ENCODE results near the gene PRSS33.
A peak's percentile ranks its signal among the peaks of the same experiment; 100 is the strongest.

The PRSS33 gene

DNA sequence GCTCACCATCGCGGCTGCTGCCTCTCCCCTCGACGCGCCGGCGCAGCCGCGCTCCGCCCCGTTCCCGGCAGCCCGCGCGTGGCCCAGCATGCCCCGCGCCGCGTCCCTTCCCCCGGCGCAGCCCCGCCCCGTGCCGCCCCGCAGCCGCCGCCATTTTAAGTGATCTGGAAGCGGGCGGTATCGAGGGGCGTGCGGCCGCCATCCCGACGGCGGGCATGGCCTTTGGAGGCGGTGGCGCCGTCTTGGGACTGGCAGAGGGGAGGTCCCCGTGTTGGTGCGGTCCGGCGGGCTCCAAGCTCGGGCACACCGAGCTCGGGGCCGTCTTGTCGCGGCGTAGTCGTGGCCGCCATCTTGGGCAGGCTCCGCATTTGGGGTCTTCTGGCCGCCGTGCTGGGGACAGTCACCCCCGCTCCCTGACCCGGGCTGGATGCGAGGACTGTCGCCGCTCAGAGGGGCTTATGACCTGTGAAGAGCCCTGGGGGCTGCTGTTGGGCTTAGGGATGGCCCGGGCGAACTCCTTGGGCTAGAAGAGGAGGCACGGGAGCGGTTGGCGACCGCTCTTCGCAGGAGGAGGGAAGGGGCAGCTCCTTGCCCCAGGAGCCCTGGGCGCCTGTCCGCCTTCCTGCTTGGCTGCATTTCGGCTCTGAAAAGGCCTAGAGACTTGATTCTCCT, 10.0 kb downstream of the PRSS33 start, which contains the start of gene ELOB:
Gene ELOB, minus strand, starts transcription at position 50 of the 672 bp plus-strand sequence. Its CDS starts 41 bp downstream, at position 9.
- FAIRE-seq (peak; percentile 85), DNase-seq (ENCODE audit: low spot score) (peak; percentile 98)

- FAIRE-seq = no peak
- peak; percentile 32 for DNase-seq (ENCODE audit: low spot score)
These were observed 10.7 kb downstream of the PRSS33 start for GRCh38 chr16:2776500-2777139.

GRCh38 chr16:2775765-2776499, 11.4 kb downstream of the PRSS33 start:
- FAIRE-seq (no peak), DNase-seq (ENCODE audit: low spot score) (no peak)

- FAIRE-seq = no peak
- DNase-seq (ENCODE audit: low spot score) = no peak
These were observed 12.1 kb downstream of the PRSS33 start for GRCh38 chr16:2775131-2775716.

DNA sequence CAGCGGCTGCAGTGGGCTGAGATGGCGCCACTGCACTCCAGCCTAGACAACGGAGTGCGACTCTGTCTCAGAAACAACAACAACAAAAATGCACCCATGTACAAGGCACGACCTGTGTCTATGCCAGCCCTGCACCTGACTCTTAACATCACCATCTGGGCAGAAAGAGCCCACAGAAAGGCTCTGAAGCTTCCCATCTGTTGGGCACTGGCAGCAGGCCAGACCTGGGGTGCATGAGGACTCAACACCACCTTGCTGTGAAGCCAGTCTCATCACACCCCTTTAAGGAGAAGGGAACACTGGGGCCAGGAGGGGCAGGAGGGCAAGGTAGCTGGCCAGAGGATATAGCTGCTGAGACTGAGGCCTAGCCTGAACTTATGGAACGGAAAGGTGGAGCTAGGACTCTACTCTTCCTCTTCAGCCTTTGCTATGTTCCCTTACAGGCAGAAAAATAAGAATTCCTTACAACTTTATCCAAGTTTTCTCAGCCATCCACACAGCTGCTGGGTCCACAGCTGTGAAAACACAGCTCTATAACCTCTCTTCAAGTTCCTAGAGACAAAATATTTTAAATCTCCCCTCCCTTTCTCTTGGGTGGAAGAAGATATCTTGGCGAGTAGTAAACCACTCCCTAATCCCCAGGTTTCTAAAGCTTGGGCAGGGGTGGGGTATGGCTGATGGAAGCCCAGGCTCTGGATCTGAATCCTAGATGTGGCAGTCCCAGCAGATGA, 13.0 kb downstream of the PRSS33 start:
- FAIRE-seq = no peak
- DNase-seq (ENCODE audit: low spot score) = no peak

DNA sequence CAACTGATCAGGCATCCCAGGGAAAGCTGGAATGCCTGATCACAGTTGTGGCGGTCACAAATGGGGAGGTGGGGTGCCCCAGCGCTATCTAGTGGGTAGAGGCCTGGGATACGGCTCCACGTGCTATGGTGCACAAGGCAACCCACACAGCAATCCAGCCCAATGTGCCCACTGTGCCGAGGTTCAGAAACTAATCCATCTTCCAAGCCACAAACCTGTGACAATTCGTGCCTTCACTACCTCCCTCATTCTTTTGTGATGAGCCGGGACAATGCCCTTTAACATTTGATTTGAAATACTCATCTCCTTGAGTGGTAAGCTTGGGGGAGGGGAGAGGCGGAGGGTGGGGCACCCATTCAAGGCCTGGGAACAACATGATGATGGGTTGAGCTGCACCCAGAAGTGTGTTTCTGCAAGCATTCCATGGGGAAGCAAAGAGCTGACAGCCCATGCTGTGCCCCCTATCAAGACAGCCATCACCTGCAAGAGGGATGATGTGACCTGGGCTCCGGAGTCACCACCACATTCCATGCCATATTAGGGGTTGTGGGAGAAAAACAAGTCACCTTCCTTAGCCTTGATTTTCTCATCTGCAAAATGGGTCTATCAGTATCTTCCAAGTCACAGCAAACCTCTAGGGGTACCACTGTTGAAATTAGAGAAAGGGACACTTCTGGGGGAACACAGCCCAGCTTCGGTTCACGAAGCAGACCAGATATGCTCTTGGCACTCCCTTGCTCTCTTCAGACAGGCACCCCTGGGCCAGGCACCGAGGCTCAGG, 14.0 kb downstream of the PRSS33 start:
- DNase-seq (ENCODE audit: low spot score) = no peak

DNA sequence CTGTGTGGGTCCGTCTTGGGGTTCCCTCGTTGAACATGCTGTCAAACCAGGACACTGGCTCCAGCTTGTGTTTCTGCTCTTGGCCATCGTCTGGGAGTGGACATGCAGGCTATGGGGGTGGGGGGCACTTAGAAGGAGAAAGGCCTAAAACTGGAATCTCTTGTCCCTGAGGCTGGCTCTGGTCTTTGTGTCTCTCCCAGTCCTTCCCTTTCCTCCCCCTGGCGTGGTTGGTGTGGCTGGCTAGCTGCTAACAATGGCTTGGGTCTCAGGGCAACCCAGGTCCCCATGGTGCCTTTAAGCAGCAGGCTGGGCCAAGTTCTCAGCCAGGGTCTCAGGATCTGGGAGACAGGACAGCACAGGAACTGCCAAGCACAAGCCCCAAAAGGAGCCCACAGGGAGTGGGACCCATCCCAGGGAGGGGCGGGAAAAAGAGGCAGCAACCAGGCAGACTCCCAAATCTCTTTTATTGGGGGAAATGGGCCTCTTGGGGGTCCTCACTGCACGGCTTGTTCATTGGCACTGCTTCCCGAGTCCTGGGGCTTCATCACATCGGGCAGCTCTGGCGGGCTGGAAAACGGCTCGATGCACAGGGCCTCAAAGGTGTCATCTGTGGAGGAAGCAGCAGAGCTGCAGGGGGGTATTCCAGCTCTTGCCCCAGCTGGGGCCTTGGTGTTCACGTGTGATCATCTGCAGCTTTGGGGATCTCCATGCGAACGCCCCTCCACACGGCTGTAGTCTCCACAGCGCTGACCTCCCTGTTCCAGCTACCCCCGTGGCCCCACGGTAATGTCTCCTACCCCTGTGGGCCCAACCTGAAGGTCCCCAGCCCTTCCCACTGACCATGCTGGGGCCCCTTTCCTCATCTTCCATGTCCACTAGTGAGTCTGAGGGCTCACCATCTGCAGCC, 15.6 kb downstream of the PRSS33 start:
- DNase-seq (ENCODE audit: low spot score) (no peak), FAIRE-seq (no peak)

More for the DNA sequence above, 14.0 kb downstream of the PRSS33 start:
- FAIRE-seq = no peak

GRCh38 chr16:2770057-2770951, 17.1 kb downstream of the PRSS33 start:
- DNase-seq (ENCODE audit: low spot score) (no peak), FAIRE-seq (peak; percentile 81)

DNA sequence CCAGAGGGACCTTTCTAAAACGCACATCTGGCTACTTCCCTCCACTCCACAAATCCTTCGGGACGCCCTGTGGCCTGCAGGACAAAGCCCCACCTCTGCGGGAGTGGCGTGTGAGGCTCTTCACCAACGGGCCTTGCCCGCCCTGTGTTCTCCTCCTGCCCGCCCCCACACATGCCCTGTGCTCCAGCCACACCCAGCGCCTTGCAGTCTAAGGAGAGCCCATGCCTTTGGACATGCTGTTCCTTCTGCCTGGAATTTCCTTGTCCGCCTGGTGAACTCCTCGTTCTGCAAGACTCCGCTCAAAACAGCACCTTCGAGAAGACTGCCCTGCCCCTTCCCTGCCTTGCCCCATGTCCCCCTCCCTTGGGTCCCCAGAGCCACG, 17.7 kb downstream of the PRSS33 start:
- FAIRE-seq (no peak), DNase-seq (ENCODE audit: low spot score) (no peak)

DNA sequence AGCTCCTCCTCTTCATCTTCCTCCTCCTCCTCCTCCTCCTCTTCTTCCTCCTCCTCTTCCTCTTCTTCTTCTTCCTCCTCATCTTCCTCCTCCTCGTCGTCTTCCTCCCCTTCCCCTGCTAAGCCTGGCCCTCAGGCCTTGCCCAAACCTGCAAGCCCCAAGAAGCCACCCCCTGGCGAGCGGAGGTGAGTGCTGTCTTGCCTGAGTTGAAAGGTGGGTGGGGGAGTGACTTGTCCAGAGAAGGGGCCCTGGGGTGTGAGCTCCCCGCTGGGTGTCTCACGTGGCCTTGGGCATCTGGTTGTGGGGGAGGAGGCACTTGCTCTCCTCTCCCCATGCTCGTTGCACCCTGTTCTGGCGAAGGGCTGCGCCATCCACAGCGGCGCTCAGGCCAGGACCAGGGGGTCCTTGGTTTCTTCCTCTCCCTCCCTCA, 18.2 kb downstream of the PRSS33 start:
- DNase-seq (ENCODE audit: low spot score) (no peak), FAIRE-seq (no peak)

- no peak for DNase-seq (ENCODE audit: low spot score)
These were observed 18.8 kb downstream of the PRSS33 start for GRCh38 chr16:2768403-2769089.

DNA sequence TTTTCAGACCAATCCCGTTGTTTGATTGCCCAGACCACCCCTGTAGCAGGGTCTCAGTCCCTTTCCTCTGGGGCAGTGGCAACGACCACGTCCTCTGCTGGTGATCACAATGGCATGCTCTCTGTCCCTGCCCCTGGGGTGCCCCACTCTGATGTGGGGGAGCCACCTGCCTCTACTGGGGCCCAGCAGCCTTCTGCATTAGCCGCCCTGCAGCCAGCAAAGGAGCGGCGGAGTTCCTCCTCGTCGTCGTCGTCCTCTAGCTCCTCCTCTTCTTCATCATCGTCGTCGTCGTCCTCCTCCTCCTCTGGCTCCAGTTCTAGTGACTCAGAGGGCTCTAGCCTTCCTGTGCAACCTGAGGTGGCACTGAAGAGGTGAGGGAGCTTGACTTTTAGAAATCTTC, 19.5 kb downstream of the PRSS33 start:
- DNase-seq (ENCODE audit: low spot score) = no peak
- no peak for FAIRE-seq

More at GRCh38 chr16:2768403-2769089, 18.8 kb downstream of the PRSS33 start:
- no peak for FAIRE-seq

DNA sequence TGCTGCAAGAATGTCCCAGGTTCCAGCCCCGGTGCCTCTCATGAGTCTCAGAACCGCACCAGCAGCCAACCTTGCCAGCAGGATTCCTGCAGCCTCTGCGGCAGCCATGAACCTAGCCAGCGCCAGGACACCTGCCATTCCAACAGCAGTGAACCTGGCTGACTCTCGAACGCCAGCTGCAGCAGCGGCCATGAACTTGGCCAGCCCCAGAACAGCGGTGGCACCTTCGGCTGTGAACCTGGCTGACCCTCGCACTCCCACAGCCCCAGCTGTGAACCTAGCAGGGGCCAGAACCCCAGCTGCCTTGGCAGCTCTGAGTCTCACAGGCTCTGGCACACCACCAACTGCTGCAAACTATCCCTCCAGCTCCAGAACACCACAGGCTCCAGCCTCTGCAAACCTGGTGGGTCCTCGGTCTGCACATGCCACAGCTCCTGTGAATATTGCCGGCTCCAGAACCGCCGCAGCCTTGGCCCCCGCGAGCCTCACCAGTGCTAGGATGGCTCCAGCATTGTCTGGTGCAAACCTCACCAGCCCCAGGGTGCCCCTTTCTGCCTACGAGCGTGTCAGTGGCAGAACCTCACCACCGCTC, 20.1 kb downstream of the PRSS33 start:
- FAIRE-seq (peak; percentile 70), DNase-seq (ENCODE audit: low spot score) (no peak)

- FAIRE-seq = no peak
- no peak for DNase-seq (ENCODE audit: low spot score)
These were observed 20.8 kb downstream of the PRSS33 start for GRCh38 chr16:2766430-2767139.

DNA sequence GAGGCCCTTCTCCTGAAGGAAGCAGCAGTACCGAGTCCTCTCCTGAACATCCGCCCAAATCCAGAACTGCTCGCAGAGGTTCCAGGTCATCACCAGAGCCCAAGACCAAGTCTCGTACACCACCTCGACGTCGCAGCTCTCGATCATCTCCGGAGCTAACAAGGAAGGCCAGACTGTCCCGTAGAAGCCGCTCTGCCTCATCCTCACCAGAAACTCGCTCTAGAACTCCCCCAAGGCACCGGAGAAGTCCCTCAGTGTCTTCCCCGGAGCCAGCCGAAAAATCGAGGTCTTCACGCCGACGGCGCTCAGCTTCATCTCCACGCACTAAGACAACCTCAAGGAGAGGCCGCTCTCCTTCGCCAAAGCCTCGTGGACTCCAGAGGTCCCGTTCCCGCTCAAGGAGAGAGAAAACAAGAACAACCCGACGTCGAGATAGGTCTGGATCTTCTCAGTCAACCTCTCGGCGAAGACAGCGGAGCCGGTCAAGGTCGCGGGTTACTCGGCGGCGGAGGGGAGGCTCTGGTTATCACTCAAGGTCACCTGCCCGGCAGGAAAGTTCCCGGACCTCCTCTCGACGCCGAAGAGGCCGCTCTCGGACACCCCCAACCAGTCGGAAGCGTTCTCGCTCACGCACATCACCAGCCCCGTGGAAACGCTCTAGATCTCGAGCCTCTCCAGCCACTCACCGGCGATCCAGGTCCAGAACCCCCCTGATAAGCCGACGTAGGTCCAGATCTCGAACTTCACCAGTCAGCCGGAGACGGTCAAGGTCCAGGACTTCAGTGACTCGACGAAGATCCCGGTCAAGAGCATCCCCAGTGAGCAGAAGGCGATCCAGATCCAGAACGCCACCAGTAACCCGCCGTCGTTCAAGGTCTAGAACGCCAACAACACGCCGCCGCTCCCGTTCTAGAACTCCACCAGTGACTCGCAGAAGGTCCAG, 21.6 kb downstream of the PRSS33 start:
- no peak for FAIRE-seq
- no peak for DNase-seq (ENCODE audit: low spot score)

GRCh38 chr16:2764718-2765117, 22.6 kb downstream of the PRSS33 start:
- DNase-seq (ENCODE audit: low spot score) (no peak), FAIRE-seq (no peak)
